Activated B cell treated with CpG ODN at 0.5 μM for 24 hours (primary cell): Measurements from ENCODE around the gene TCFL5. TPM values are rescaled to one million over a fixed set of nuclear protein-coding genes. Genes with fewer than 3 reads are reported as not detected.

Experiments
- ATAC-seq: fragments of 200-7000 bp; cut with Tn5 transposase; one replicate; pipeline ENCODE4 v1.10.0; 2021; ENCODE audit warnings: low read depth, mild to moderate bottlenecking, moderate library complexity
- CTCF ChIA-PET: fragments of 350-600 bp; sonication (Branson Sonifier 250); formaldehyde crosslinking; loops from one replicate; lab custom pipeline; 2021; ENCODE audit warnings: antibody characterized with exemption; lab: Charles Lee
- POLR2A ChIA-PET: fragments of 350-600 bp; sonication (Branson Sonifier 250); formaldehyde crosslinking; loops from one replicate; lab custom pipeline; 2021; ENCODE audit warnings: antibody characterized with exemption; lab: Charles Lee
- DNase-seq: peaks from one replicate; pipeline ENCODE4 v3.0.0; 2022
- H3K27ac Mint-ChIP-seq: one replicate; pipeline ENCODE4 v1.8.0; 2020; ENCODE audit warnings: mixed read lengths
- H3K27me3 Mint-ChIP-seq: one replicate; pipeline ENCODE4 v1.8.0; 2021; ENCODE audit warnings: mixed read lengths
- H3K36me3 Mint-ChIP-seq: one replicate; pipeline ENCODE4 v1.8.0; 2021; ENCODE audit warnings: low read depth, mixed read lengths
- H3K4me1 Mint-ChIP-seq: one replicate; pipeline ENCODE4 v1.8.0; 2021; ENCODE audit warnings: mixed read lengths
- H3K4me3 Mint-ChIP-seq: one replicate; pipeline ENCODE4 v1.8.0; 2020; ENCODE audit warnings: mild to moderate bottlenecking, mixed read lengths
- H3K9me3 Mint-ChIP-seq: one replicate; pipeline ENCODE4 v1.8.0; 2020; ENCODE audit warnings: mixed read lengths
- CTCF ChIP-seq: fragments of 200-600 bp; IDR thresholded peaks from one replicate; pipeline ENCODE4 v1.8.0; 2022; ENCODE audit warnings: antibody characterized with exemption, mild to moderate bottlenecking
- intact Hi-C: fragments of 100-400 bp; cut with micrococcal nuclease; formaldehyde crosslinking; loops from one replicate; pipeline ENCODE4 v1.15.1; 2024
- total RNA-seq: library from RNA; stranded (reverse); gene quantifications from 2 replicates; pipeline ENCODE4 v1.2.3, GENCODE V29; 2022

TCFL5 gene
- total RNA-seq, 1 donor from 2014 or later, result 54.5 TPM

GRCh38 chr20:62831854-62832211, 29.8 kb downstream of the TCFL5 start:
- H3K27ac Mint-ChIP-seq, result peak overlapping the region; percentile 14
- CTCF ChIA-PET, result no interaction called here
- POLR2A ChIA-PET, result interaction anchor here (0.8 to 1.5 kb wide), 3 partner anchors 17 to 38 kb away, joined by 3 to 8 read pairs (median 5); partner anchors contain the start of gene TCFL5
- no peak for ATAC-seq
- TF ChIP-seq CTCF, result no peak
- H3K27me3 Mint-ChIP-seq, result no peaks in the 10 kb centered on the region
- H3K4me3 Mint-ChIP-seq, result peak overlapping the region; percentile 24
- H3K9me3 Mint-ChIP-seq, result no peaks in the 10 kb centered on the region
- peaks cover 37% of the 10 kb centered on the region for H3K4me1 Mint-ChIP-seq
- peaks cover 4% of the 10 kb centered on the region for H3K36me3 Mint-ChIP-seq
- DNase-seq, result no peak
- intact Hi-C loops, result loop anchor here (2.0 kb wide), 1 partner anchor 29 kb away; the partner anchor contains the start of gene TCFL5

- H3K36me3 Mint-ChIP-seq, result peaks cover 4% of the 10 kb centered on the region
- no peaks in the 10 kb centered on the region for H3K9me3 Mint-ChIP-seq
- H3K27me3 Mint-ChIP-seq, result no peaks in the 10 kb centered on the region
- POLR2A ChIA-PET, result interaction anchor here (0.8 to 1.5 kb wide), 2 partner anchors 30 to 38 kb away, joined by 5 to 8 read pairs; partner anchors contain the start of gene TCFL5
- no peak for ATAC-seq
- intact Hi-C loops, result no loop called here
- no peak for TF ChIP-seq CTCF
- no peak overlapping the region for H3K27ac Mint-ChIP-seq
- DNase-seq, result no peak
- peaks cover 35% of the 10 kb centered on the region for H3K4me1 Mint-ChIP-seq
- CTCF ChIA-PET, result no interaction called here
- no peak overlapping the region for H3K4me3 Mint-ChIP-seq
Observed at GRCh38 chr20:62831361-62831788, 30.2 kb downstream of the TCFL5 start.

GRCh38 chr20:62830821-62831220, 30.8 kb downstream of the TCFL5 start:
- ChIA-PET POLR2A (no interaction called here), CTCF (no interaction called here)
- Mint-ChIP-seq H3K4me1 (peaks cover 39% of the 10 kb centered on the region), H3K9me3 (no peaks in the 10 kb centered on the region), H3K27me3 (no peaks in the 10 kb centered on the region), H3K36me3 (peaks cover 4% of the 10 kb centered on the region), H3K27ac (no peak overlapping the region), H3K4me3 (no peak overlapping the region)
- ATAC-seq (no peak), DNase-seq (no peak)
- intact Hi-C loops, result no loop called here
- TF ChIP-seq CTCF, result no peak

GRCh38 chr20:62830251-62830650, 31.4 kb downstream of the TCFL5 start:
- no peaks in the 10 kb centered on the region for H3K27me3 Mint-ChIP-seq
- H3K4me3 Mint-ChIP-seq, result no peak overlapping the region
- DNase-seq, result no peak
- ChIA-PET CTCF (no interaction called here), POLR2A (no interaction called here)
- no peaks in the 10 kb centered on the region for H3K9me3 Mint-ChIP-seq
- TF ChIP-seq CTCF, result no peak
- H3K27ac Mint-ChIP-seq, result no peak overlapping the region
- intact Hi-C loops, result no loop called here
- peaks cover 39% of the 10 kb centered on the region for H3K4me1 Mint-ChIP-seq
- no peaks in the 10 kb centered on the region for H3K36me3 Mint-ChIP-seq
- ATAC-seq, result no peak

GRCh38 chr20:62829231-62830230, 32.1 kb downstream of the TCFL5 start:
- no peak for DNase-seq
- no peak overlapping the region for H3K4me3 Mint-ChIP-seq
- CTCF ChIA-PET, result no interaction called here
- H3K27ac Mint-ChIP-seq, result no peak overlapping the region
- H3K4me1 Mint-ChIP-seq, result peaks cover 41% of the 10 kb centered on the region
- H3K36me3 Mint-ChIP-seq, result no peaks in the 10 kb centered on the region
- ATAC-seq, result no peak
- H3K27me3 Mint-ChIP-seq, result no peaks in the 10 kb centered on the region
- no peak for TF ChIP-seq CTCF
- no peaks in the 10 kb centered on the region for H3K9me3 Mint-ChIP-seq
- intact Hi-C loops, result no loop called here
- POLR2A ChIA-PET, result interaction anchor here (0.5 kb wide), 1 partner anchor 796 kb away, joined by 3 read pairs; no protein-coding TSS in a partner anchor
